ENCODE results near the gene PPARD.
"Not testable (repeated sequence)": the region's sequence is repeated elsewhere in the genome, so short reads cannot be mapped to it uniquely, and the experiment has no call there.

GRCh38 chr6:35332074-35332887 lies 10.1 kb upstream of the PPARD start:
- not testable (repeated sequence) for TF ChIP-seq ETS1 (CRISPR knock-in tag; IDR thresholded peaks at IDR 0.05); CSRNP1 (CRISPR knock-in tag; IDR thresholded peaks at IDR 0.05); REST (IDR thresholded peaks at IDR 0.05; ENCODE audit: borderline replicate concordance in 1 of 2, low read depth in 1 of 2, low read length in 2 of 2); MBNL3 (CRISPR knock-in tag; conservative IDR thresholded peaks at IDR 0.05); ZNF407 (CRISPR knock-in tag; IDR thresholded peaks at IDR 0.05; ENCODE audit: not compliant biosample characterization); GABPA (IDR thresholded peaks at IDR 0.05; ENCODE audit: low read depth, low read length); GABPA (CRISPR knock-in tag; IDR thresholded peaks at IDR 0.05; ENCODE audit: low read depth); POLR2AphosphoS5 (IDR thresholded peaks at IDR 0.05; ENCODE audit: low read depth, low read length); EP300 (CRISPR knock-in tag; IDR thresholded peaks at IDR 0.05; ENCODE audit: borderline replicate concordance); ELK4 (CRISPR knock-in tag; IDR thresholded peaks at IDR 0.05; ENCODE audit: borderline replicate concordance)
- TF ChIP-seq CTCF (CRISPR knock-in tag; IDR thresholded peaks at IDR 0.05): peak; percentile 72
- peak in 1 of 2 experiments; percentile 54; a peak in 2 of 4 replicates for TF ChIP-seq EP300 (IDR thresholded peaks at IDR 0.05; ENCODE audit: low read depth in 2 of 2, low read length in 2 of 2)

All from HepG2 (cell line).